Stimulated activated CD8-positive, alpha-beta memory T cell treated with anti-CD3 and anti-CD28 coated beads, Interleukin-7, amount 100 ng/mL, for 48 hours (primary cell): ENCODE results near the gene LCN6.
"Not testable (repeated sequence)": the region's sequence is repeated elsewhere in the genome, so short reads cannot be mapped to it uniquely, and the experiment has no call there.

Experiments
- DNase-seq, 2 donors: peaks; one replicate each; pipeline ENCODE4 v3.0.0-alpha.2; 2020; ENCODE audit warnings: low read depth in 1 of 2; ENCODE audit errors: extremely low read depth in 1 of 2

Gene LCN6

GRCh38 chr9:136760424-136760823 is 12.1 kb upstream of the LCN6 start:
- no peak for DNase-seq

- no peak for DNase-seq
These were observed 11.4 kb upstream of the LCN6 start for GRCh38 chr9:136759436-136760325.

GRCh38 chr9:136759001-136759400 is 10.7 kb upstream of the LCN6 start:
- no peak for DNase-seq

GRCh38 chr9:136757751-136758140 is 9.4 kb upstream of the LCN6 start:
- DNase-seq = no peak

GRCh38 chr9:136757328-136757727 is 9.0 kb upstream of the LCN6 start:
- DNase-seq = no peak

GRCh38 chr9:136756836-136757235 is 8.5 kb upstream of the LCN6 start:
- DNase-seq = no peak

- DNase-seq = no peak
These were observed 7.8 kb upstream of the LCN6 start for GRCh38 chr9:136756134-136756438.

GRCh38 chr9:136755302-136756133 is 7.2 kb upstream of the LCN6 start:
- DNase-seq = not testable (repeated sequence)

GRCh38 chr9:136754626-136755301 is 6.4 kb upstream of the LCN6 start:
- no peak for DNase-seq

- DNase-seq = no peak
These were observed 5.8 kb upstream of the LCN6 start for GRCh38 chr9:136754059-136754572.

GRCh38 chr9:136753371-136754058 is 5.2 kb upstream of the LCN6 start:
- DNase-seq = no peak

GRCh38 chr9:136751814-136752213 is 3.5 kb upstream of the LCN6 start:
- no peak for DNase-seq

- DNase-seq = no peak
These were observed 2.9 kb upstream of the LCN6 start for GRCh38 chr9:136751244-136751643.

- no peak for DNase-seq
These were observed 2.2 kb upstream of the LCN6 start for GRCh38 chr9:136750526-136750925.

- no peak for DNase-seq
These were observed 614 bp upstream of the LCN6 start for GRCh38 chr9:136748666-136749611.

- no peak for DNase-seq
These were observed 914 bp downstream of the LCN6 start for GRCh38 chr9:136747161-136748060.

- DNase-seq = no peak
These were observed 1.7 kb downstream of the LCN6 start for GRCh38 chr9:136746621-136747020.

GRCh38 chr9:136746155-136746490 is 2.2 kb downstream of the LCN6 start:
- DNase-seq = no peak
